Hindlimb muscle (tissue), 1 donor: ENCODE data around the gene RAD51B. TPM values are rescaled to one million over a fixed set of nuclear protein-coding genes. Genes with fewer than 3 reads are reported as not detected.

Experiments
- DNase-seq: peaks from one replicate; pipeline ENCODE4 v3.0.0-alpha.2; 2013
- polyA plus RNA-seq: library from polyadenylated mRNA; unstranded; fragments of 120-200 nt; gene quantifications from one replicate; pipeline ENCODE4 v1.2.1, GENCODE V29; 2013; ENCODE audit not compliant: insufficient read length

Gene RAD51B
- polyA plus RNA-seq, 1 donor, result 10.2 TPM

- DNase-seq, result peak; percentile 87
Measured at GRCh38 chr14:68589447-68590200, 770.0 kb downstream of the RAD51B start.

- DNase-seq, result no peak
Measured at GRCh38 chr14:68590201-68590522, 770.6 kb downstream of the RAD51B start.

GRCh38 chr14:68591786-68592185 is 772.2 kb downstream of the RAD51B start:
- no peak for DNase-seq

- DNase-seq, result no peak
Measured at GRCh38 chr14:68592948-68593556, 773.5 kb downstream of the RAD51B start.

GRCh38 chr14:68593806-68594536 is 774.4 kb downstream of the RAD51B start:
- peak; percentile 69 for DNase-seq

GRCh38 chr14:68594737-68595380 is 775.3 kb downstream of the RAD51B start:
- DNase-seq, result no peak

GRCh38 chr14:68596211-68596610 is 776.6 kb downstream of the RAD51B start:
- DNase-seq, result no peak

GRCh38 chr14:68596701-68597100 is 777.1 kb downstream of the RAD51B start:
- DNase-seq, result no peak

GRCh38 chr14:68598089-68598488 is 778.5 kb downstream of the RAD51B start:
- DNase-seq, result no peak

GRCh38 chr14:68598621-68599447 is 779.3 kb downstream of the RAD51B start:
- no peak for DNase-seq

GRCh38 chr14:68599896-68600610 is 780.5 kb downstream of the RAD51B start:
- no peak for DNase-seq

- DNase-seq, result no peak
Measured at GRCh38 chr14:68602507-68602906, 782.9 kb downstream of the RAD51B start.

GRCh38 chr14:68603533-68604360 is 784.2 kb downstream of the RAD51B start:
- no peak for DNase-seq

- DNase-seq, result no peak
Measured at GRCh38 chr14:68604361-68604730, 784.8 kb downstream of the RAD51B start.

- no peak for DNase-seq
Measured at GRCh38 chr14:68604822-68605221, 785.2 kb downstream of the RAD51B start.

GRCh38 chr14:68606176-68606575 is 786.6 kb downstream of the RAD51B start:
- no peak for DNase-seq

GRCh38 chr14:68606644-68607043 is 787.1 kb downstream of the RAD51B start:
- DNase-seq, result no peak

- no peak for DNase-seq
Measured at GRCh38 chr14:68607081-68607866, 787.7 kb downstream of the RAD51B start.

- peak; percentile 61 for DNase-seq
Measured at GRCh38 chr14:68607867-68608573, 788.4 kb downstream of the RAD51B start.
